Heart right ventricle (tissue), 16 donors: ENCODE measurements around the gene SCLT1. TPM values are rescaled to one million over a fixed set of nuclear protein-coding genes. Genes with fewer than 3 reads are reported as not detected.

Experiments
- ATAC-seq, 8 donors: fragments of 200-7000 bp; cut with Tn5 transposase; one replicate each; pipeline ENCODE4 v1.9.1; 2020; ENCODE audit warnings: mild to moderate bottlenecking in 8 of 8, moderate library complexity in 8 of 8, moderate number of reproducible peaks in 1 of 8
- DNase-seq, 2 donors: peaks; one replicate each; pipeline ENCODE4 v3.0.0-alpha.2; 2020
- H3K27ac ChIP-seq, 10 donors: fragments of 200-600 bp; sonication (generic) in 2 of 10; one replicate each; pipeline versions ENCODE4 v1.5.0 to v1.8.0; 2020 to 2022; ENCODE audit warnings: mild to moderate bottlenecking in 3 of 10
- H3K27me3 ChIP-seq, 7 donors: fragments of 200-600 bp; one replicate each; pipeline ENCODE4 v1.8.0; 2021 to 2022; ENCODE audit warnings: mild to moderate bottlenecking in 2 of 7
- H3K36me3 ChIP-seq, 9 donors: fragments of 200-600 bp; sonication (generic) in 1 of 9; one replicate each; pipeline versions ENCODE4 v1.5.0 to v1.8.0; 2020 to 2022; ENCODE audit warnings: mild to moderate bottlenecking in 2 of 9
- H3K4me1 ChIP-seq, 9 donors: fragments of 200-600 bp; sonication (generic) in 1 of 9; one replicate each; pipeline versions ENCODE4 v1.5.0 to v1.8.0; 2020 to 2022; ENCODE audit warnings: mild to moderate bottlenecking in 4 of 9
- H3K4me3 ChIP-seq, 10 donors: fragments of 200-600 bp; sonication (generic) in 2 of 10; one replicate each; pipeline versions ENCODE4 v1.5.0 to v1.8.0; 2020 to 2022; ENCODE audit warnings: mild to moderate bottlenecking in 7 of 10, moderate library complexity in 2 of 10
- H3K9me3 ChIP-seq, 11 donors: fragments of 200-600 bp in 10 of 11; sonication (generic) in 2 of 11; one replicate each; pipeline versions ENCODE4 v1.5.0 to v1.8.0; 2013 to 2022; ENCODE audit warnings: mild to moderate bottlenecking in 2 of 11, control low read depth in 1 of 11, moderate library complexity in 1 of 11
- WGBS, 2 donors: extraction: QIAGEN DNeasy Blood & Tissue Kit; methylation state at CpG; one replicate each; pipeline ENCODE4 v1.1.7; 2013; ENCODE audit warnings: inconsistent platforms in 1 of 2; 5-methylcytosine and 5-hydroxymethylcytosine counted together
- intact Hi-C, 10 donors: fragments of 100-400 bp; cut with DNase I; formaldehyde crosslinking; loops; one replicate each; pipeline versions ENCODE4 v1.11.1 to v1.14.2; 2022
- polyA plus RNA-seq, 2 donors: library from polyadenylated mRNA; stranded (reverse); fragments of 200-250 nt; gene quantifications; one replicate each; pipeline ENCODE4 v1.2.3, GENCODE V29; 2013
- total RNA-seq, 10 donors: library from RNA; stranded (reverse); fragmentation: NEBNext Ultra II Directional in 3 of 10; extraction: Animal tissue kit (Norgen Biotek cat#: 25700) in 3 of 10; gene quantifications; one replicate each; pipeline versions ENCODE4 v1.2.1 to v1.2.4, GENCODE V29; 2021 to 2023
- TF ChIP-seq, protein P1 (sequence below), 9 donors: fragments of 200-600 bp; sonication (generic) in 2 of 9; IDR thresholded peaks; one replicate each; pipeline versions ENCODE4 v1.5.0 to v1.8.0; 2021 to 2022; ENCODE audit warnings: antibody characterized with exemption in 9 of 9, mild to moderate bottlenecking in 5 of 9, moderate library complexity in 1 of 9
- donor health status: Arrhythmogenic right ventricular cardiomyopathy.
- donor health status: ischemic (EF 13 %, LVEDD 7.1; RV severe dilation, severe dysfunction).
- donor health status: healthy with polysubstance abuse.
- donor health status: DM: no; HTN: yes; CAD: no.
- donor health status: DM: no; HTN: no; CAD: no.
- donor health status: ischemic (EF 25% LVEDD 6.9; RV normal size, moderate dysfunction).
- donor health status: ischemic (EF 25% LVEDD 5.7; RV mildly dilated, moderate dysfunction).
- donor health status: healthy.
- donor health status: DM: yes; HTN: yes; CAD: no.
- donor health status: Ischemic cardiomyopathy.
- donor health status: ischemic (EF 35%, LVEDD 5.7; RV mildly dilated, moderate dysfunction).
- donor health status: nonischemic (EF 11% LVEDD 7.7; RV severe dilation, severe dysfunction).
- donor health status: DM: yes; HTN: yes; CAD: no.
- donor health status: PGD.
- donor health status: ischemic (EF 29% LVEDD 5.4; RV normal size, mild dysfunction).
- donor health status: nonischemic (EF 23%, LVEDD 6.1; RV moderate dilation, normal function).

SCLT1 gene
- total and polyA plus RNA-seq, 12 donors: 3.0 to 12.4 (median 9.9) TPM

DNA sequence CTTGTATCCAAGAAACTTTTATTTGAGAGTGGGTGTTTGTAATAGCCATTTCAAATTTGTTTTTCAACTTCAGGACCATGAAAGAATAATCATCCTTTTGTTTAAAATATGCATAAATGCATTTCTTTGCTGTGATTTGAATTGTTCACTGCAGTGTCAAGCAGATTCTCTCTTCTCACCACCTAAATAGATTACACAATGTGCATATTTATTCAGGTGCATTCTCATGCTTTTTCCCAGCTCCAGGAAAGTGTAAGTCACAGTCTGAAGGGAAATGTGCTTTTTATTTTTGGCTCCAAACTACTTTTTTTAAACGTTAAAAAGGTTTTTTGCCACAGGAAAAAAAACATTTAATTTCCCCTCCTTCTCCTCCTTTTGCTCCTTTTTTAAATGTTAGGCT lies 20.1 kb upstream of the SCLT1 start:
- 38 to 45% methylated on average over 1 of the region's 1 CpG for WGBS, 2 donors
- Histone ChIP-seq H3K27me3 (no peaks in the 10 kb centered on the region), H3K4me1 (peaks cover 0 to 17% (median 3%) of the 10 kb centered on the region in 9 donors), H3K27ac (no peak overlapping the region), H3K9me3 (no peaks in the 10 kb centered on the region), H3K4me3 (no peak overlapping the region), H3K36me3 (peaks cover 0 to 35% (median 0%) of the 10 kb centered on the region in 9 donors)
- intact Hi-C loops: no loop called here
- DNase-seq (no peak), ATAC-seq (no peak)
- TF ChIP-seq, protein P1, sequence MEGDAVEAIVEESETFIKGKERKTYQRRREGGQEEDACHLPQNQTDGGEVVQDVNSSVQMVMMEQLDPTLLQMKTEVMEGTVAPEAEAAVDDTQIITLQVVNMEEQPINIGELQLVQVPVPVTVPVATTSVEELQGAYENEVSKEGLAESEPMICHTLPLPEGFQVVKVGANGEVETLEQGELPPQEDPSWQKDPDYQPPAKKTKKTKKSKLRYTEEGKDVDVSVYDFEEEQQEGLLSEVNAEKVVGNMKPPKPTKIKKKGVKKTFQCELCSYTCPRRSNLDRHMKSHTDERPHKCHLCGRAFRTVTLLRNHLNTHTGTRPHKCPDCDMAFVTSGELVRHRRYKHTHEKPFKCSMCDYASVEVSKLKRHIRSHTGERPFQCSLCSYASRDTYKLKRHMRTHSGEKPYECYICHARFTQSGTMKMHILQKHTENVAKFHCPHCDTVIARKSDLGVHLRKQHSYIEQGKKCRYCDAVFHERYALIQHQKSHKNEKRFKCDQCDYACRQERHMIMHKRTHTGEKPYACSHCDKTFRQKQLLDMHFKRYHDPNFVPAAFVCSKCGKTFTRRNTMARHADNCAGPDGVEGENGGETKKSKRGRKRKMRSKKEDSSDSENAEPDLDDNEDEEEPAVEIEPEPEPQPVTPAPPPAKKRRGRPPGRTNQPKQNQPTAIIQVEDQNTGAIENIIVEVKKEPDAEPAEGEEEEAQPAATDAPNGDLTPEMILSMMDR (IDR thresholded peaks at IDR 0.05): no peak

DNA sequence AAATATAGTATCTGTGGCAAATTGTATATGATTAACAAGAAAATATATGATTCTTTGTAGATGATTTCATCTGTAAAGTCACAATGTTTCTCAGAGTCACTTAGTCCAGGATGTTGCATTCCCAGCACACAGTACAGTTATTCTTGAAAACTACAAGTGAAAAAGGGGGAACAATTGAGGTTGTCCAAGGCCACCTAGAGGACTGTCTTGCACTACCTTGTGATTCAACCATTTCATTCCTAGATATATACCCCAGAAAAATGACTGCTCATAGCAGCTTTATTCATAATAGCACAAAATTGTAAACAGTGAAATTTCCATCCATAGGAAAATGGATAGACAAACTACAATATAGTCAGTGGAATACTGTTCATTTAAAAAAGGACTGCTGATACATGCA lies 18.6 kb upstream of the SCLT1 start:
- no peak for ATAC-seq
- Histone ChIP-seq H3K27ac (no peak overlapping the region), H3K4me1 (peaks cover 0 to 17% (median 3%) of the 10 kb centered on the region in 9 donors), H3K36me3 (peaks cover 0 to 35% (median 0%) of the 10 kb centered on the region in 9 donors), H3K4me3 (no peak overlapping the region), H3K9me3 (no peaks in the 10 kb centered on the region), H3K27me3 (no peaks in the 10 kb centered on the region)
- intact Hi-C loops: no loop called here
- TF ChIP-seq, protein P1 (IDR thresholded peaks at IDR 0.05): no peak
- no peak for DNase-seq

DNA sequence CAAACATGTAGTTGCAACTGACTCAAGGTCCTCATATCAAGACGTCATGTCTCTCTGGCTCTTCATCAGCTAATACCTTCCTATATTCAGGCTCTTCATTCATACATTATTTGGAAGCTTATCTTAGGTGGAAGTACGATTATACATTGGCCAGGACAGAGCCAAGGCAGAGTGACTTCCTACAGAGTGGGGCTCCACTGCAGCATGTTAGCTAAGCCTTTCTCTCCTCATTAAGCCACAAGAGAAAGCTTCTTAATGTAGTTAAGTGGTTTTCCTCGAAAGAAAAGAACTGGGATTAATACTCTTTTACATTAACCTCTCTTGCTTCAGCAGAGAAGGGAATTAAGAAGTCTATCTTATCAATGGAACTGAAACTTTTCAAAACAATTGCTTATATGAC lies 17.6 kb upstream of the SCLT1 start:
- 90 to 92% methylated on average over 3 of the region's 3 CpGs for WGBS, 2 donors
- ATAC-seq: no peak

DNA sequence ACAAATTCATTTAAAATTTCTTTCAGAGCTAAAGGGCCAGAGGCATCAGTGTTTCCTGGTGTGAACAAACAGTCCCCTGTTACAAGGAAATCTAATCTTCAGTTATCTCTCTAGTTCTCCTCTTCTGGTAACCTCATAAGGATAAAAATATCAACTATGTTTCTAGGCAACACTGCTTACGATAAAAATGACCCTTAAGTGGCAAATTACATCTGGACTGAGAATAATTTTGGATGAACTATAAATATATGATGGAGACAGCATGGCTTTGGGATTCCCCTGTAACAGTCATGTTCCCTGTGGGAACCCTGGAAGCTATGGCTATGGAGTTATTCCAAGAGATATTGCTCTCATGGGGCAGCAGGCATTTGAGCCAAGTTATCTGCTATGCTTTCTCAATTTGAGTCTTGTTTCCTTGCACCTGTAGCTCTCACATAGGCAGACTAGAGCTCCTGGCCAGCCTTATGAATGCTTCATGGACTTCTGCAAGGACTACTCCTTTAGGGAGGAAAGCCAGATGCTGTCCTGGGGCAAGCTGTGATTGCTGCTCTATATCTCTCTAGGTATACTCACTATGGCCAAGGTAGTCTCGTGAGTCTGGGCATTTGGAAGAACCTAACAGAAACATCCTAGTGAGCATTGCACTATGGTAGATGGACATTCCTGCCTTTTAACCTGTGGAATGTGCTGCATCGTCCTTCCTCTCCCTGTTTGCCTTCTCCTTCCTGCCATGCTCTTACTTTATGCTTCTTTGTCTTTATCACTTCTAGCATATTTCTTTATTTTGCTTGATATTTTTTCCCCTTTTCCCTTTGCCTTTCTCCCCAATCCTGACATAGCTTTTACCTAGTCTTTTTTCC lies 16.9 kb upstream of the SCLT1 start:
- TF ChIP-seq, protein P1 (IDR thresholded peaks at IDR 0.05): no peak
- no peak overlapping the region for H3K27ac ChIP-seq
- intact Hi-C loops: no loop called here
- H3K36me3 ChIP-seq: peaks cover 0 to 37% (median 0%) of the 10 kb centered on the region in 9 donors
- peak in 1 of 2 donors; percentile 11 for DNase-seq
- H3K9me3 ChIP-seq: no peaks in the 10 kb centered on the region
- WGBS, 2 donors: 59 to 61% methylated on average over 3 of the region's 3 CpGs
- no peaks in the 10 kb centered on the region for H3K27me3 ChIP-seq
- no peak overlapping the region for H3K4me3 ChIP-seq
- peak; percentile 29 to 80 (median 64) for ATAC-seq
- H3K4me1 ChIP-seq: peaks cover 0 to 17% (median 3%) of the 10 kb centered on the region in 9 donors

More for the DNA sequence above, 17.6 kb upstream of the SCLT1 start:
- Histone ChIP-seq H3K4me1 (peaks cover 0 to 17% (median 3%) of the 10 kb centered on the region in 9 donors), H3K4me3 (no peak overlapping the region), H3K36me3 (peaks cover 0 to 35% (median 0%) of the 10 kb centered on the region in 9 donors), H3K27me3 (no peaks in the 10 kb centered on the region), H3K9me3 (no peaks in the 10 kb centered on the region), H3K27ac (no peak overlapping the region)
- intact Hi-C loops: no loop called here
- TF ChIP-seq, protein P1 (IDR thresholded peaks at IDR 0.05): no peak
- DNase-seq: no peak
